Lower leg skin (tissue), 4 donors: ENCODE data around the gene SPECC1L. TPM values are rescaled to one million over a fixed set of nuclear protein-coding genes. Genes with fewer than 3 reads are reported as not detected.

Experiments
- DNase-seq, 2 donors: peaks; one replicate each; pipeline ENCODE4 v3.0.0-alpha.2; 2019; ENCODE audit warnings: low spot score in 2 of 2
- H3K4me3 ChIP-seq: fragments of 200-600 bp; sonication (generic); 2 replicates; pipeline ENCODE4 v1.5.1; 2017; ENCODE audit warnings: mild to moderate bottlenecking, low read depth; ENCODE audit not compliant: poor library complexity, severe bottlenecking
- CTCF ChIP-seq, 3 donors: fragments of 450-650 bp; IDR thresholded peaks; one replicate each; pipeline ENCODE4 v1.5.1; 2016; ENCODE audit warnings: antibody characterized with exemption in 3 of 3, mild to moderate bottlenecking in 3 of 3, moderate library complexity in 2 of 3
- POLR2A ChIP-seq, 2 donors: fragments of 450-650 bp; IDR thresholded peaks; one replicate each; pipeline ENCODE4 v1.6.1; 2016 to 2017; ENCODE audit warnings: antibody characterized with exemption in 2 of 2, mild to moderate bottlenecking in 1 of 2, moderate library complexity in 1 of 2
- WGBS, 2 donors: methylation state at CpG; one replicate each; pipeline ENCODE4 v1.1.5; 2018; 5-methylcytosine and 5-hydroxymethylcytosine counted together
- intact Hi-C: fragments of 100-400 bp; cut with DNase I; formaldehyde crosslinking; loops from one replicate; pipeline ENCODE4 v1.15.0; 2023; ENCODE audit warnings: low total_unique reads
- total RNA-seq, 4 donors: library from RNA; depleted of rRNA; stranded (reverse); fragments of >200 nt; gene quantifications; one replicate each; pipeline ENCODE4 v1.1.0, GENCODE V29; 2016

Gene SPECC1L
- 10 to 100 TPM; 17.6 to 30.6 (median 23.3) TPM for total RNA-seq

DNA sequence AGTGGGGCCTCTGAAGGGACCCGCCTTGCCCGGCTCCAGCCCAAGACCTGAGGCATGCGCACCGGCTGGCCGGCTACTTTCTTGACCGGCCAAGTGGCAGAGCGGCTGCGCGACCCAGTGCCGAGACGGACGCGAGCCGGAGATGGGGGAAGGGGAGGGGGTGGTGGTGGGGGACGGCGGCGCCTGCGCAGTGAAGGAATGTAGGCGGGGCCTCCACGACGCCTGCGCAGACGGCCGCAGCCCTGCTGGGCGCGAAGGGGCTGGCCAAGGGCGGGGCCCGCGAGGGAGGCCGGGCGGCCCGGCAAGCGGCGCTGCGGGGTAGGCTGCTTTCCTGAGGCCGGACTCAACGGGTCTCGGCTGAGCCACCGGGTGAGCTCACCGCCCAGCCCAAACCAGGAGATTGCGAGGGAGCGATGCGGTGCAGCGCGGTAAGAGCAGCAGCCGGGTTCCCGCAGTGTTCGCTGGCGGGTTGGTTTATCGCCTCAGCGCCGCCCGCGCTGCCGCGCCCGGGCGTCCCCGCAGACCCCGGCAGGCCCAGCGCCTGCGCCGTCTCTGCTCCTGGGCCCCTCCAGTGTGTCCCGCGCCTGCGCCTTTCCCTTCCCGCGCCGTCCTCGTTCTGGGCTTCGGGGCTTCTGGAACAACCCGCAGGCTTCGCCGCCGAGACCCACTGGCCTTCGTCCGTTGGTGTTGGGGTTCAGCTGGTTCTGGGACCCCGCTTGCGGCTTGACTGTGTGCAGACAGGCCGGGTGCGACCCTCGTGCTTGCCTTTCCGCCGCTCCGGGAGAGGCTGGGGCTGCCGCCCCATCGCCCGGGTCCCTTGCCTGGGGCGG is at the start of gene SPECC1L:
SPECC1L (plus strand) TSS at position 276 of the 830 bp plus-strand sequence. CDS start 31,401 bp downstream, outside the sequence.
- H3K4me3 ChIP-seq: peak within 1 kb of the TSS; percentile 99
- peak; percentile 83 to 98 for DNase-seq
- WGBS, 2 donors: 0% methylated on average over 42 to 56 of the region's 89 CpGs
- TF ChIP-seq CTCF (IDR thresholded peaks at IDR 0.05): peak in 1 of 3 donors; percentile 26
- peak in 1 of 2 donors; percentile 76 for TF ChIP-seq POLR2A (IDR thresholded peaks at IDR 0.05)
- intact Hi-C loops: no loop called here

- no peak overlapping the region for H3K4me3 ChIP-seq
- WGBS, 2 donors: 96 to 100% methylated on average over 1 of the region's 1 CpG
- TF ChIP-seq POLR2A (IDR thresholded peaks at IDR 0.05) (no peak), CTCF (IDR thresholded peaks at IDR 0.05) (no peak)
- DNase-seq: no peak
- intact Hi-C loops: no loop called here
Observed at GRCh38 chr22:24224468-24224867, 46.2 kb upstream of the SPECC1L start.

GRCh38 chr22:24225044-24225601 is 45.5 kb upstream of the SPECC1L start:
- no peak for DNase-seq
- intact Hi-C loops: no loop called here
- 87 to 89% methylated on average over 10 to 14 of the region's 14 CpGs for WGBS, 2 donors
- TF ChIP-seq POLR2A (IDR thresholded peaks at IDR 0.05): no peak
- no peak for TF ChIP-seq CTCF (IDR thresholded peaks at IDR 0.05)
- no peak overlapping the region for H3K4me3 ChIP-seq

GRCh38 chr22:24225951-24226350 is 44.7 kb upstream of the SPECC1L start:
- no peak for DNase-seq
- 95% methylated on average over 11 to 14 of the region's 14 CpGs for whole genome bisulfite sequencing, 2 donors
- intact Hi-C loops: no loop called here
- H3K4me3 ChIP-seq: no peak overlapping the region
- no peak for TF ChIP-seq CTCF (IDR thresholded peaks at IDR 0.05)
- TF ChIP-seq POLR2A (IDR thresholded peaks at IDR 0.05): no peak

- 60 to 62% methylated on average over 18 of the region's 18 CpGs for WGBS, 2 donors
- intact Hi-C loops: no loop called here
- TF ChIP-seq POLR2A (IDR thresholded peaks at IDR 0.05): no peak
- no peak for TF ChIP-seq CTCF (IDR thresholded peaks at IDR 0.05)
- DNase-seq: no peak
- no peak overlapping the region for H3K4me3 ChIP-seq
Observed at GRCh38 chr22:24230911-24231656, 39.5 kb upstream of the SPECC1L start.
